Caki2 (cell line): ENCODE measurements around the gene IGBP1. TPM values are rescaled to one million over a fixed set of nuclear protein-coding genes. Genes with fewer than 3 reads are reported as not detected.
"Not testable (repeated sequence)": the region's sequence is repeated elsewhere in the genome, so short reads cannot be mapped to it uniquely, and the experiment has no call there.

Source experiments
- DNase-seq: peaks from one replicate; pipeline ENCODE4 v3.0.0-alpha.2; 2015; ENCODE audit warnings: low read depth
- in situ Hi-C: cut with HindIII; loops from 2 replicates; pipeline ENCODE4 v1.10.0; 2016; ENCODE audit warnings: low sequenced_read_pairs, low pct_unique_long_range_greater_than_20kb, mixed read lengths
- total RNA-seq: library from RNA; depleted of rRNA; stranded (reverse); fragments of >200 nt; shearing (Covaris generic); gene quantifications from 2 replicates; pipeline ENCODE4 v1.2.3, GENCODE V29; 2014; ENCODE audit warnings: low replicate concordance

The IGBP1 gene
- total RNA-seq, 1 experiment from 2014 or later, result 64.9 TPM

- in situ Hi-C loops, result no loop called here
- DNase-seq, result no peak
Observed at GRCh38 chrX:70139736-70140135, 6.5 kb downstream of the IGBP1 start.

GRCh38 chrX:70141373-70141772 is 8.1 kb downstream of the IGBP1 start:
- in situ Hi-C loops, result no loop called here

GRCh38 chrX:70166601-70167590 is 33.6 kb downstream of the IGBP1 start:
- in situ Hi-C loops, result no loop called here
- peak; percentile 23 for DNase-seq

More at GRCh38 chrX:70141373-70141772, 8.1 kb downstream of the IGBP1 start:
- no peak for DNase-seq

GRCh38 chrX:70168238-70169188 is 35.3 kb downstream of the IGBP1 start:
- peak; percentile 33 for DNase-seq
- in situ Hi-C loops, result no loop called here

- DNase-seq, result no peak
- in situ Hi-C loops, result no loop called here
Observed at GRCh38 chrX:70169281-70169680, 36.0 kb downstream of the IGBP1 start.

- no peak for DNase-seq
- in situ Hi-C loops, result no loop called here
Observed at GRCh38 chrX:70171624-70172023, 38.4 kb downstream of the IGBP1 start.

- in situ Hi-C loops, result no loop called here
- no peak for DNase-seq
Observed at GRCh38 chrX:70172221-70172620, 39.0 kb downstream of the IGBP1 start.

GRCh38 chrX:70172964-70173363 is 39.7 kb downstream of the IGBP1 start:
- DNase-seq, result no peak
- in situ Hi-C loops, result no loop called here

- no peak for DNase-seq
- in situ Hi-C loops, result no loop called here
Observed at GRCh38 chrX:70174754-70175153, 41.5 kb downstream of the IGBP1 start.

GRCh38 chrX:70175338-70175737 is 42.1 kb downstream of the IGBP1 start:
- in situ Hi-C loops, result no loop called here

GRCh38 chrX:70176938-70177533 is 43.8 kb downstream of the IGBP1 start, which contains the start of gene DGAT2L6:
Gene DGAT2L6 (plus strand): TSS chrX:70177483. CDS start chrX:70177583, 100 bp downstream.
- no peak for DNase-seq
- in situ Hi-C loops, result no loop called here

More at GRCh38 chrX:70175338-70175737, 42.1 kb downstream of the IGBP1 start:
- DNase-seq, result no peak

- DNase-seq, result no peak
- in situ Hi-C loops, result no loop called here
Observed at GRCh38 chrX:70183091-70183490, 49.8 kb downstream of the IGBP1 start.

- no peak for DNase-seq
- in situ Hi-C loops, result no loop called here
Observed at GRCh38 chrX:70190225-70190624, 57.0 kb downstream of the IGBP1 start.

- DNase-seq, result peak; percentile 21
- in situ Hi-C loops, result no loop called here
Observed at GRCh38 chrX:70196961-70197720, 63.9 kb downstream of the IGBP1 start.

GRCh38 chrX:70201732-70202131 is 68.5 kb downstream of the IGBP1 start:
- in situ Hi-C loops, result no loop called here
- DNase-seq, result no peak

- no peak for DNase-seq
- in situ Hi-C loops, result no loop called here
Observed at GRCh38 chrX:70208479-70208878, 75.2 kb downstream of the IGBP1 start.

- DNase-seq, in situ Hi-C loops: not testable (repeated sequence)
Observed at GRCh38 chrX:70209570-70209969, 76.3 kb downstream of the IGBP1 start.
